Esophagus squamous epithelium (tissue), 5 donors: ENCODE results near the gene MOB3B. TPM values are rescaled to one million over a fixed set of nuclear protein-coding genes. Genes with fewer than 3 reads are reported as not detected.

Experiments used
- DNase-seq: peaks from one replicate; lab custom pipeline; 2025; lab: John Stamatoyannopoulos, UW
- H3K27ac ChIP-seq, 4 donors: fragments of 200-600 bp; sonication (generic); one replicate each; pipeline ENCODE4 v1.5.1; 2016 to 2019; ENCODE audit warnings: mild to moderate bottlenecking in 1 of 4
- H3K27me3 ChIP-seq, 4 donors: fragments of 200-600 bp; sonication (generic); 1 replicate in 3 of 4; 2 replicates in 1 of 4; pipeline versions ENCODE4 v1.5.1 to v1.6.0; 2017 to 2021; ENCODE audit warnings: antibody characterized with exemption in 1 of 4
- H3K36me3 ChIP-seq, 3 donors: fragments of 200-600 bp; sonication (generic); one replicate each; pipeline ENCODE4 v1.5.1; 2016 to 2019
- H3K4me1 ChIP-seq, 3 donors: fragments of 200-600 bp; sonication (generic); one replicate each; pipeline ENCODE4 v1.5.1; 2017 to 2019
- H3K4me3 ChIP-seq, 4 donors: fragments of 200-600 bp; sonication (generic); 1 replicate in 3 of 4; 2 replicates in 1 of 4; pipeline ENCODE4 v1.5.1; 2016 to 2019; ENCODE audit warnings: mild to moderate bottlenecking in 2 of 4, moderate library complexity in 1 of 4
- H3K9me3 ChIP-seq, 3 donors: fragments of 200-600 bp; sonication (generic); one replicate each; pipeline ENCODE4 v1.5.1; 2016 to 2019
- CTCF ChIP-seq, 6 experiments: fragments of 450-650 bp in 4 of 6; fragments of 200-600 bp in 2 of 6; sonication (generic) in 2 of 6; IDR thresholded peaks; one replicate each; pipeline ENCODE4 v1.5.1; 2016 to 2019; ENCODE audit warnings: antibody characterized with exemption in 6 of 6, mild to moderate bottlenecking in 4 of 6, moderate library complexity in 4 of 6
- POLR2A ChIP-seq, 4 donors: fragments of 450-650 bp; IDR thresholded peaks; one replicate each; pipeline ENCODE4 v1.6.1; 2017; ENCODE audit warnings: antibody characterized with exemption in 4 of 4, mild to moderate bottlenecking in 4 of 4, moderate library complexity in 3 of 4
- WGBS, 2 donors: methylation state at CpG; one replicate each; pipeline ENCODE4 v1.1.5; 2018; 5-methylcytosine and 5-hydroxymethylcytosine counted together
- intact Hi-C: fragments of 100-400 bp; cut with DNase I; formaldehyde crosslinking; loops from one replicate; pipeline ENCODE4 v1.15.0; 2022
- total RNA-seq, 4 donors: library from RNA; depleted of rRNA; stranded (reverse); fragments of >200 nt; gene quantifications; one replicate each; pipeline ENCODE4 v1.1.0, GENCODE V29; 2016
- donor health status: DM: yes; HTN: yes; CAD: no.

The MOB3B gene
- total RNA-seq, 4 donors from 2014 or later, result 2.2 to 7.6 (median 5.2) TPM

- no peaks in the 10 kb centered on the region for H3K27me3 ChIP-seq
- no peak for DNase-seq
- TF ChIP-seq POLR2A (IDR thresholded peaks at IDR 0.05), result no peak
- TF ChIP-seq CTCF (IDR thresholded peaks at IDR 0.05), result no peak
- H3K9me3 ChIP-seq, result no peaks in the 10 kb centered on the region
- intact Hi-C loops, result no loop called here
- H3K4me1 ChIP-seq, result peaks cover 14 to 49% (median 30%) of the 10 kb centered on the region in 3 donors
- H3K36me3 ChIP-seq, result no peaks in the 10 kb centered on the region
- H3K27ac ChIP-seq, result peak overlapping the region in 1 of 4 donors; percentile 79
- 65 to 66% methylated on average over 3 of the region's 3 CpGs for WGBS, 2 donors
- H3K4me3 ChIP-seq, result no peak overlapping the region
These were observed 117.5 kb downstream of the MOB3B start for GRCh38 chr9:27412081-27412480.

DNA sequence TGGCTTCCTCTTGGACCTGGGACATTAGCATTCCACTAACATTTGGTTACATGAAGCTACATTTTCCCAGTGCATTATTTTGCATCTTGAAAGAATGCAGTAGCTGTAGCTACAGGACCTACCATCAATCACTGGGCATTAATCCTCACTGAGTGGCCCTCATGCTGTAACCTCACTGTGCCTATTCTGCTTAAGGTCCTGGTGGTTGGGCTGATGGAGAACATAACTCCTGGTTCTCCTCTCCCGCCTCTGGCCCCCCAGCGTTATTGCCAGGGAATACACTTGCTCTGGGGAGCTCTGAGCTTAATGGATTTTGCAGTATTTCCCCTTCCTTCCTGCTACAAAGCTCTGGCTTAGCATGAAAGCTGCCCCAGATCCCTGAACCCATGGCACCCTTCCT is 121.1 kb downstream of the MOB3B start:
- intact Hi-C loops, result no loop called here
- Histone ChIP-seq H3K9me3 (no peaks in the 10 kb centered on the region), H3K4me1 (peaks cover 0 to 36% (median 22%) of the 10 kb centered on the region in 3 donors), H3K27ac (peak overlapping the region in 2 of 4 donors; percentile 12 to 23), H3K27me3 (no peaks in the 10 kb centered on the region), H3K4me3 (no peak overlapping the region), H3K36me3 (no peaks in the 10 kb centered on the region)
- DNase-seq, result no peak
- TF ChIP-seq POLR2A (IDR thresholded peaks at IDR 0.05), result no peak
- peak in 1 of 6 experiments; percentile 28 for TF ChIP-seq CTCF (IDR thresholded peaks at IDR 0.05)
- WGBS, 2 donors, result 23 to 42% methylated on average over 2 of the region's 2 CpGs

DNA sequence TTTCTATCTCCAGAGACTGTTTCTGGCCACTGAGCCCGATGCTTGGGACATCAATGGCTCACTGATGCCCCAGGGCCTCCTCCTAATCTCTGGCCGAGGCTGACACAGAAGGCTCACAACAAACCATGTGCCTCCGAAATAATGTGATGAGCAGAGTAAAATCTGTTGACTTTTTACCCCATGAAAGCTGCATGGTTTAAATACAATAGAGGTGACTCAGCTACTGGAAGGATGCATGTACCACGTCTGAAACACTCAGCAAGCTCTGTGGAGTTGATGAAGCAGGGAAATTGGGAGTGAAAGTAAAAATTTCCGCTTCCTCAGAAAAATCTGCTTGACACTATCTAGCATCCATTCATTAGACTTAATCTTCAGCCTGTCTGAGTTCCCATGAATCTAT is 121.6 kb downstream of the MOB3B start:
- intact Hi-C loops, result no loop called here
- Histone ChIP-seq H3K27ac (peak overlapping the region in 2 of 4 donors; percentile 17 to 23), H3K4me1 (peaks cover 0 to 32% (median 22%) of the 10 kb centered on the region in 3 donors), H3K9me3 (no peaks in the 10 kb centered on the region), H3K27me3 (no peaks in the 10 kb centered on the region), H3K36me3 (no peaks in the 10 kb centered on the region), H3K4me3 (no peak overlapping the region)
- DNase-seq, result no peak
- 28 to 31% methylated on average over 5 of the region's 5 CpGs for WGBS, 2 donors
- TF ChIP-seq POLR2A (IDR thresholded peaks at IDR 0.05) (no peak), CTCF (IDR thresholded peaks at IDR 0.05) (no peak)

DNA sequence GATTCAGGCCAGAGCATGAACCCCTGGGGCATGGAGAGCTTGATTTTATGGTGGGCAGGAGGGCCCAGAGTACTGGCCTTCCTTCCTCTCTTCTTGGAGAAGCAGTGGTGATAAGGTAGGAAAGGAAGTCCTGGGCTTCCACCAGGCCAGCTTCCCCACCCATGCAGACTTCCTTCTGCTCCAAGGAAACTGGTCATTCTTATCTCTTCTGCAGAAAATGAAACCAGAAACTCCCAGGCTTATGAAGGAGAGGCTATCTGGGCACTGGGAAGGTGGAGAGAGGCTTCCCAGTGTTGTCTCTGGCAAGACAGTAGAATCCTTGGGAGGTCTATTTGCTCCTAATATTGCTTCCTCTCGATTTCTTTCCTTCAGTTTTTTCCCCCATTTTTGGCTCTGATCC is 122.1 kb downstream of the MOB3B start:
- H3K27ac ChIP-seq, result peak overlapping the region in 2 of 4 donors; percentile 17 to 23
- H3K36me3 ChIP-seq, result no peaks in the 10 kb centered on the region
- TF ChIP-seq CTCF (IDR thresholded peaks at IDR 0.05), result no peak
- TF ChIP-seq POLR2A (IDR thresholded peaks at IDR 0.05), result no peak
- intact Hi-C loops, result no loop called here
- 11 to 33% methylated on average over 1 of the region's 1 CpG for WGBS, 2 donors
- no peak overlapping the region for H3K4me3 ChIP-seq
- no peaks in the 10 kb centered on the region for H3K27me3 ChIP-seq
- peaks cover 0 to 26% (median 22%) of the 10 kb centered on the region in 3 donors for H3K4me1 ChIP-seq
- H3K9me3 ChIP-seq, result no peaks in the 10 kb centered on the region
- no peak for DNase-seq

DNA sequence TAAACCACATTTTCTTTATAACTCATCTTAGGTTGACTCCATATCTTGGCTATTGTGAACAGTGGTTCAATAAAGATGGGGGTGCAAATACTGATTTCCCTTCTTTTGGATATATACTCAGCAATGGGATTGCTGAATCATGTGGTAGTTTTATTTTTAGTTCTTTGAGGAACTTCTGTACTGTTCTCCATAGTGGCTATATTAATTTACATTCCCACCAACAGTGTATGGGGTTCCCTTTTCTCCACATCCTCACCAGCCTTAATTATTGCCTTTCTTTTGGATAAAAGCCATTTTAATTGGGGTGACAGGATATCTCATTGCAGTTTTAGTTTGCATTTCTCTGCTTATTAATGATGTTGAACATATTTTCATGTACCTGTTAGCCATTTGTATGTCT is 125.0 kb downstream of the MOB3B start:
- Histone ChIP-seq H3K27me3 (no peaks in the 10 kb centered on the region), H3K4me3 (no peak overlapping the region), H3K27ac (no peak overlapping the region), H3K36me3 (no peaks in the 10 kb centered on the region), H3K9me3 (no peaks in the 10 kb centered on the region), H3K4me1 (peaks cover 0 to 35% (median 24%) of the 10 kb centered on the region in 3 donors)
- DNase-seq, result no peak
- intact Hi-C loops, result no loop called here
- TF ChIP-seq CTCF (IDR thresholded peaks at IDR 0.05) (no peak), POLR2A (IDR thresholded peaks at IDR 0.05) (no peak)
